ENCODE measurements around the gene AMZ1.

The AMZ1 gene

GRCh38 chr7:2761801-2762497 is 73.9 kb downstream of the AMZ1 start:
- DNase-seq = no peak
- no peak overlapping the region for H3K27ac Mint-ChIP-seq

GRCh38 chr7:2763597-2763996 is 75.6 kb downstream of the AMZ1 start:
- no peak overlapping the region for H3K4me3 Mint-ChIP-seq
- H3K4me1 Mint-ChIP-seq = peaks cover 28% of the 10 kb centered on the region
- H3K9me3 Mint-ChIP-seq = no peaks in the 10 kb centered on the region
- H3K27ac Mint-ChIP-seq = no peak overlapping the region
- H3K27me3 Mint-ChIP-seq = no peaks in the 10 kb centered on the region
- no peak for ATAC-seq
- no peak for DNase-seq

More at GRCh38 chr7:2761801-2762497, 73.9 kb downstream of the AMZ1 start:
- no peak overlapping the region for H3K4me3 Mint-ChIP-seq
- H3K27me3 Mint-ChIP-seq = no peaks in the 10 kb centered on the region
- no peaks in the 10 kb centered on the region for H3K9me3 Mint-ChIP-seq
- H3K4me1 Mint-ChIP-seq = peaks cover 45% of the 10 kb centered on the region
- no peak for ATAC-seq

GRCh38 chr7:2764621-2765020 is 76.6 kb downstream of the AMZ1 start:
- H3K4me1 Mint-ChIP-seq = peaks cover 18% of the 10 kb centered on the region
- no peaks in the 10 kb centered on the region for H3K27me3 Mint-ChIP-seq
- H3K4me3 Mint-ChIP-seq = no peak overlapping the region
- no peak overlapping the region for H3K27ac Mint-ChIP-seq
- no peak for ATAC-seq
- H3K9me3 Mint-ChIP-seq = no peaks in the 10 kb centered on the region
- DNase-seq = no peak
